Esophagus squamous epithelium (tissue), 5 donors: ENCODE data around the gene NR4A3. TPM values are rescaled to one million over a fixed set of nuclear protein-coding genes. Genes with fewer than 3 reads are reported as not detected.
A peak's percentile ranks its signal among the peaks of the same experiment; 100 is the strongest.

Experiments used
- DNase-seq: peaks from one replicate; lab custom pipeline; 2025; lab: John Stamatoyannopoulos, UW
- H3K27ac ChIP-seq, 4 donors: fragments of 200-600 bp; sonication (generic); one replicate each; pipeline ENCODE4 v1.5.1; 2016 to 2019; ENCODE audit warnings: mild to moderate bottlenecking in 1 of 4
- H3K27me3 ChIP-seq, 4 donors: fragments of 200-600 bp; sonication (generic); 1 replicate in 3 of 4; 2 replicates in 1 of 4; pipeline versions ENCODE4 v1.5.1 to v1.6.0; 2017 to 2021; ENCODE audit warnings: antibody characterized with exemption in 1 of 4
- H3K36me3 ChIP-seq, 3 donors: fragments of 200-600 bp; sonication (generic); one replicate each; pipeline ENCODE4 v1.5.1; 2016 to 2019
- H3K4me1 ChIP-seq, 3 donors: fragments of 200-600 bp; sonication (generic); one replicate each; pipeline ENCODE4 v1.5.1; 2017 to 2019
- H3K4me3 ChIP-seq, 4 donors: fragments of 200-600 bp; sonication (generic); 1 replicate in 3 of 4; 2 replicates in 1 of 4; pipeline ENCODE4 v1.5.1; 2016 to 2019; ENCODE audit warnings: mild to moderate bottlenecking in 2 of 4, moderate library complexity in 1 of 4
- H3K9me3 ChIP-seq, 3 donors: fragments of 200-600 bp; sonication (generic); one replicate each; pipeline ENCODE4 v1.5.1; 2016 to 2019
- POLR2A ChIP-seq, 4 donors: fragments of 450-650 bp; IDR thresholded peaks; one replicate each; pipeline ENCODE4 v1.6.1; 2017; ENCODE audit warnings: antibody characterized with exemption in 4 of 4, mild to moderate bottlenecking in 4 of 4, moderate library complexity in 3 of 4
- WGBS, 2 donors: methylation state at CpG; one replicate each; pipeline ENCODE4 v1.1.5; 2018; 5-methylcytosine and 5-hydroxymethylcytosine counted together
- intact Hi-C: fragments of 100-400 bp; cut with DNase I; formaldehyde crosslinking; loops from one replicate; pipeline ENCODE4 v1.15.0; 2022
- total RNA-seq, 4 donors: library from RNA; depleted of rRNA; stranded (reverse); fragments of >200 nt; gene quantifications; one replicate each; pipeline ENCODE4 v1.1.0, GENCODE V29; 2016
- TF ChIP-seq, protein P1 (sequence below), 6 experiments: fragments of 450-650 bp in 4 of 6; fragments of 200-600 bp in 2 of 6; sonication (generic) in 2 of 6; IDR thresholded peaks; one replicate each; pipeline ENCODE4 v1.5.1; 2016 to 2019; ENCODE audit warnings: antibody characterized with exemption in 6 of 6, mild to moderate bottlenecking in 4 of 6, moderate library complexity in 4 of 6
- donor health status: DM: yes; HTN: yes; CAD: no.

Gene NR4A3
- total RNA-seq, 4 donors from 2014 or later, result 0.08 to 0.76 (median 0.35) TPM; not detected in 1

GRCh38 chr9:99903393-99903792, 81.7 kb downstream of the NR4A3 start:
- peaks cover 4 to 26% (median 4%) of the 10 kb centered on the region in 3 donors for H3K4me1 ChIP-seq
- intact Hi-C loops, result no loop called here
- DNase-seq, result no peak
- no peak overlapping the region for H3K27ac ChIP-seq
- H3K4me3 ChIP-seq, result no peak overlapping the region
- TF ChIP-seq, protein P1, sequence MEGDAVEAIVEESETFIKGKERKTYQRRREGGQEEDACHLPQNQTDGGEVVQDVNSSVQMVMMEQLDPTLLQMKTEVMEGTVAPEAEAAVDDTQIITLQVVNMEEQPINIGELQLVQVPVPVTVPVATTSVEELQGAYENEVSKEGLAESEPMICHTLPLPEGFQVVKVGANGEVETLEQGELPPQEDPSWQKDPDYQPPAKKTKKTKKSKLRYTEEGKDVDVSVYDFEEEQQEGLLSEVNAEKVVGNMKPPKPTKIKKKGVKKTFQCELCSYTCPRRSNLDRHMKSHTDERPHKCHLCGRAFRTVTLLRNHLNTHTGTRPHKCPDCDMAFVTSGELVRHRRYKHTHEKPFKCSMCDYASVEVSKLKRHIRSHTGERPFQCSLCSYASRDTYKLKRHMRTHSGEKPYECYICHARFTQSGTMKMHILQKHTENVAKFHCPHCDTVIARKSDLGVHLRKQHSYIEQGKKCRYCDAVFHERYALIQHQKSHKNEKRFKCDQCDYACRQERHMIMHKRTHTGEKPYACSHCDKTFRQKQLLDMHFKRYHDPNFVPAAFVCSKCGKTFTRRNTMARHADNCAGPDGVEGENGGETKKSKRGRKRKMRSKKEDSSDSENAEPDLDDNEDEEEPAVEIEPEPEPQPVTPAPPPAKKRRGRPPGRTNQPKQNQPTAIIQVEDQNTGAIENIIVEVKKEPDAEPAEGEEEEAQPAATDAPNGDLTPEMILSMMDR (IDR thresholded peaks at IDR 0.05), result no peak
- TF ChIP-seq POLR2A (IDR thresholded peaks at IDR 0.05), result no peak
- 50 to 72% methylated on average over 1 of the region's 1 CpG for WGBS, 2 donors
- no peaks in the 10 kb centered on the region for H3K9me3 ChIP-seq
- no peaks in the 10 kb centered on the region for H3K36me3 ChIP-seq
- H3K27me3 ChIP-seq, result no peaks in the 10 kb centered on the region

DNA sequence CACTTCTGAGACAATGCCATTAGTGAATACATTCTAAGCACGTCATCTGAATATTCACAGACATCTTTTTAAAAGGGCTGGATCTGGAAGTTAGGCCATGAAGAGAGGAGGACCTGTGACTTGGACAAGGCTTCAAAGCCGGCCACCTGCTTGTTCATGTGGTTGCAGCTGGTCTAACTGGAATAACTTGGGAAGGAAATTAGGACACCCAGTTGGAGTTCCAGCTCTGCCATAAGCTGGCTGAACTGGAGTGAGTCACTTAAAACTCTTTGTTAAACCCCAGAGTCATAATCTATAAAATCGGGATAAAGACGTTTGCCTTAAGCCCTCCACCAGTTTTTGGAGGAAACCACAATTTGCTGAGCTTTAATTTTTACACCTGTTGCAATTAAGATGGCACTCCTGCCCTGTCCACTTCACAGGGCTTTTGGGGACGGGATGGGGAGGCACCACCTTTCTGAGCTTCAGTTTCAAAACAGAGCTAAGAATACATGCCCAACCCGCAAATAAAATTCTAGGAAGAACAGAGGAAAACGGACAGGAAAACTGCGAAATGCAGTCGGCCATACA, 84.2 kb downstream of the NR4A3 start:
- intact Hi-C loops, result no loop called here
- H3K36me3 ChIP-seq, result peaks cover 0 to 2% (median 0%) of the 10 kb centered on the region in 3 donors
- 14 to 26% methylated on average over 9 of the region's 9 CpGs for WGBS, 2 donors
- no peaks in the 10 kb centered on the region for H3K9me3 ChIP-seq
- H3K27ac ChIP-seq, result peak overlapping the region; percentile 97 to 99 (median 99)
- TF ChIP-seq, protein P1 (IDR thresholded peaks at IDR 0.05), result no peak
- TF ChIP-seq POLR2A (IDR thresholded peaks at IDR 0.05), result no peak
- peak overlapping the region; percentile 85 to 98 (median 90) for H3K4me3 ChIP-seq
- peaks cover 4 to 38% (median 4%) of the 10 kb centered on the region in 3 donors for H3K4me1 ChIP-seq
- H3K27me3 ChIP-seq, result no peaks in the 10 kb centered on the region
- no peak for DNase-seq

DNA sequence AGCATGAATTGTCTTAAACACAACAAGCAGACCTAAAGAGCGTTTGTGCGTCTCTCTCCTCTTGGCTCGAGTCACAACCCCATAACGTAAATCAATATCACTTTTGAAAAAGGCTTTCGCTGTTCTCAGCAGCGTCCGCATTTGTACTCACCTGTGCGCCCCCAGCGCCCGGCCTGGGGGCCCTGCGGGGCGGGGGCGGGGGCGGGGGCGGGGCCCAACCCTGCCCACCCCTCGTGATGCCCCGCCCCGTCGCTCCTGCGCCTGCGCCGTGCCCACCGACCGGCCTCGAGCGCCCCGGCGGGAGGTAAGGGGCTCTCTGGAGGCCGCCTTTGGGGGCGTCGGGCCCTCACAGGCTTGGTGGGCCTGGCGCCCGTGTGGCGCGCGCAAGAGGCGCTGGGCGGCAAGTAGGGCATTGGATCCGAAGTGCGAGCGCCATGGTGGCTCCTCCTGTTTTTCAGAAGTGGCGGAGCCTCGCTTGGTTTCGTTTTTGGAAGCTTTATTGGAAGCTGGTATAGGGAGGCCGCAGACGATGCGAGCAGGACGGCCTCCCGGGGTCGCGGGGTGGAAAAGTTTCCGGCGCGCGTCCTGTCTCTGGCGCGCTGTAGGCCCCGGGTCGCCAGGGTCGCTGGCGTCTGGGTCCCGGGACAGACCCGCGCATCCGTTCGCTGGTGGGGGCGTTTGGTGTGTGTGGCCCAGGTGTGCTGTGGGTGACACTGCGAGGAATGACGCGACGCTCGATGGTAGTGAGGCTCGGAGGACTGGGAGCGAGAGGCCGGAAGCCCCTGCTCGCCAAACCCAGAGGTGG, 84.9 kb downstream of the NR4A3 start, which contains the start of gene STX17:
Gene STX17, plus strand, starts transcription at position 252 of the 805 bp plus-strand sequence. CDS start 8,586 bp downstream, outside the sequence.
- TF ChIP-seq, protein P1 (IDR thresholded peaks at IDR 0.05), result no peak
- TF ChIP-seq POLR2A (IDR thresholded peaks at IDR 0.05), result peak in 2 of 4 donors; percentile 42 to 85
- Histone ChIP-seq H3K27ac (peak within 1 kb of the TSS; percentile 97 to 99 (median 99)), H3K4me3 (peak within 1 kb of the TSS; percentile 85 to 98 (median 90)), H3K4me1 (peaks cover 4 to 38% (median 4%) of the 10 kb centered on the region in 3 donors), H3K9me3 (no peaks in the 10 kb centered on the region), H3K36me3 (peaks cover 0 to 8% (median 0%) of the 10 kb centered on the region in 3 donors), H3K27me3 (no peaks in the 10 kb centered on the region)
- DNase-seq, result no peak
- 0% methylated on average over 9 to 17 of the region's 76 CpGs for WGBS, 2 donors
- intact Hi-C loops, result no loop called here

- Histone ChIP-seq H3K36me3 (peaks cover 0 to 14% (median 0%) of the 10 kb centered on the region in 3 donors), H3K4me1 (peaks cover 4 to 38% (median 4%) of the 10 kb centered on the region in 3 donors), H3K27me3 (no peaks in the 10 kb centered on the region), H3K4me3 (peak overlapping the region; percentile 85 to 98 (median 90)), H3K27ac (peak overlapping the region; percentile 97 to 99 (median 99)), H3K9me3 (no peaks in the 10 kb centered on the region)
- TF ChIP-seq POLR2A (IDR thresholded peaks at IDR 0.05), result no peak
- TF ChIP-seq, protein P1 (IDR thresholded peaks at IDR 0.05), result no peak
- intact Hi-C loops, result no loop called here
- WGBS, 2 donors, result 0 to 5% methylated on average over 9 of the region's 9 CpGs
- DNase-seq, result no peak
Measured at GRCh38 chr9:99907208-99907532, 85.5 kb downstream of the NR4A3 start.

DNA sequence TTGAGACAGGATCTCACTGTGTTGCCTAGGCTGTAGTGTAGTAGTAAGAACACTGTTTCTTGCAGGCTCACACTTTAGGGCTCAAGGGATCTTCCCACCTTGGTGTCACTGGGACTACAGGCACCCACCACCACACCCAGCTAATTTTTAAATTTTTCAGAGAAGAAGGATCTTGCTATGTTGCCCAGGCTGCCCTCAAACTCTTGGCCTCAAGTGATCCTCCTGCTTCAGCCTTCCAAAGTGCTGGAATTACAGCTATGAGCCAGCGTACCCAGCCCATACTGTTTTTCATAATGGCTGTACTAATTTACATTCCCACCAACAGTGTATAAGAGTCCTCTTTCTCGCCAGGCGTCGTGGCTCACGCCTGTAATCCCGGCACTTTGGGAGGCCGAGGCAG, 89.9 kb downstream of the NR4A3 start:
- intact Hi-C loops, result no loop called here
- H3K36me3 ChIP-seq, result peaks cover 0 to 34% (median 7%) of the 10 kb centered on the region in 3 donors
- WGBS, 2 donors, result 90 to 100% methylated on average over 1 to 2 of the region's 7 CpGs
- no peak for TF ChIP-seq POLR2A (IDR thresholded peaks at IDR 0.05)
- peaks cover 0 to 25% (median 4%) of the 10 kb centered on the region in 3 donors for H3K4me1 ChIP-seq
- H3K9me3 ChIP-seq, result no peaks in the 10 kb centered on the region
- no peaks in the 10 kb centered on the region for H3K27me3 ChIP-seq
- no peak for DNase-seq
- no peak overlapping the region for H3K27ac ChIP-seq
- H3K4me3 ChIP-seq, result no peak overlapping the region

Other genes with a start within 250 kb of the NR4A3 start
- 10 to 100 TPM; 17.5 to 35.1 (median 29.5) TPM for gene STX17, start 84.8 kb downstream of the NR4A3 start, total RNA-seq